ENCODE measurements around the gene ANKRD36C.
"Not testable (repeated sequence)": the region's sequence is repeated elsewhere in the genome, so short reads cannot be mapped to it uniquely, and the experiment has no call there.

DNA sequence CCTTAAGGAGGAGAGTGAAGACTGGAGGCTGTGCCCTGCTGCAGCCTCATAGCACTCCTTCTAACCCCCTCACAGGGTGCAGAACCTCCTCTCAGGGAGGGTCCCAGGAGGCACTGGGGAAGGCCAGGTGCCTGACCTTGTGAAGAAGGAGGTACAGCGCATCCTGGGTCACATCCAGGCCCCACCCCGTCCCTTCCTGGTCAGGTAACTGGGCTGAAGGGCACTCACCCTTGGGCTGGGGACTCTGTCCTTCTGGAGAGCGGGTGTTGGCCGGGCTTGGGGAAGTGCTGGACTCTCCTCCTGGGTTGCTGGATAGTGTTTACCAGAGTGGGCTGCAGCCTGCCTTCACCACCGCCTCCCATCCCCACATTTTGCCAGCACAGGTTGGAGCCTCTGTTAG is 197.7 kb downstream of the ANKRD36C start:
- TF ChIP-seq, protein P1, sequence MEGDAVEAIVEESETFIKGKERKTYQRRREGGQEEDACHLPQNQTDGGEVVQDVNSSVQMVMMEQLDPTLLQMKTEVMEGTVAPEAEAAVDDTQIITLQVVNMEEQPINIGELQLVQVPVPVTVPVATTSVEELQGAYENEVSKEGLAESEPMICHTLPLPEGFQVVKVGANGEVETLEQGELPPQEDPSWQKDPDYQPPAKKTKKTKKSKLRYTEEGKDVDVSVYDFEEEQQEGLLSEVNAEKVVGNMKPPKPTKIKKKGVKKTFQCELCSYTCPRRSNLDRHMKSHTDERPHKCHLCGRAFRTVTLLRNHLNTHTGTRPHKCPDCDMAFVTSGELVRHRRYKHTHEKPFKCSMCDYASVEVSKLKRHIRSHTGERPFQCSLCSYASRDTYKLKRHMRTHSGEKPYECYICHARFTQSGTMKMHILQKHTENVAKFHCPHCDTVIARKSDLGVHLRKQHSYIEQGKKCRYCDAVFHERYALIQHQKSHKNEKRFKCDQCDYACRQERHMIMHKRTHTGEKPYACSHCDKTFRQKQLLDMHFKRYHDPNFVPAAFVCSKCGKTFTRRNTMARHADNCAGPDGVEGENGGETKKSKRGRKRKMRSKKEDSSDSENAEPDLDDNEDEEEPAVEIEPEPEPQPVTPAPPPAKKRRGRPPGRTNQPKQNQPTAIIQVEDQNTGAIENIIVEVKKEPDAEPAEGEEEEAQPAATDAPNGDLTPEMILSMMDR (conservative IDR thresholded peaks at IDR 0.05 in 1 of 2, IDR thresholded peaks at IDR 0.05 in 1 of 2; ENCODE audit: extremely low read depth in 1 of 2, insufficient read depth in 1 of 2, low read depth in 1 of 2, low read length in 2 of 2) = not testable (repeated sequence)
- TF ChIP-seq EZH2 (IDR thresholded peaks at IDR 0.05; ENCODE audit: borderline replicate concordance, low read length) = not testable (repeated sequence)

All from mammary epithelial cell (primary cell).